Prostate gland (tissue), 2 donors: ENCODE data around the gene CMSS1. TPM values are rescaled to one million over a fixed set of nuclear protein-coding genes. Genes with fewer than 3 reads are reported as not detected.

ENCODE experiments used
- DNase-seq: peaks from one replicate; pipeline ENCODE4 v3.0.0-alpha.2; 2019; ENCODE audit warnings: low spot score
- H3K27ac ChIP-seq, 2 donors: fragments of 200-600 bp; sonication (generic); 2 replicates each; pipeline ENCODE4 v1.5.1; 2017 to 2019
- H3K27me3 ChIP-seq: fragments of 200-600 bp; sonication (generic); replicated peaks from 2 replicates; pipeline ENCODE4 v1.5.1; 2019; ENCODE audit not compliant: insufficient read depth
- H3K36me3 ChIP-seq, 2 donors: fragments of 200-600 bp; sonication (generic); 1 replicate in 1 of 2; 2 replicates in 1 of 2; pipeline versions ENCODE4 v1.5.1 to v1.8.1; 2017 to 2019
- H3K4me1 ChIP-seq: fragments of 200-600 bp; sonication (generic); replicated peaks from 2 replicates; pipeline ENCODE4 v1.5.1; 2019
- H3K4me3 ChIP-seq, 2 donors: fragments of 200-600 bp; sonication (generic); 2 replicates each; pipeline ENCODE4 v1.5.1; 2017 to 2019
- H3K9me3 ChIP-seq: fragments of 200-600 bp; sonication (generic); 2 replicates; pipeline ENCODE4 v1.5.1; 2017
- POLR2A ChIP-seq: fragments of 450-650 bp; IDR thresholded peaks from one replicate; pipeline ENCODE4 v1.6.1; 2016; ENCODE audit warnings: antibody characterized with exemption, mild to moderate bottlenecking
- POLR2AphosphoS5 ChIP-seq: sonication (generic); formaldehyde crosslinking; IDR thresholded peaks from one replicate; pipeline ENCODE4 v1.6.1; 2017; ENCODE audit warnings: antibody characterized with exemption
- WGBS: methylation state at CpG from one replicate; pipeline ENCODE4 v1.1.5; 2018; 5-methylcytosine and 5-hydroxymethylcytosine counted together
- intact Hi-C: fragments of 100-400 bp; cut with DNase I; formaldehyde crosslinking; loops from one replicate; pipeline ENCODE4 v1.14.2; 2022
- total RNA-seq, 2 donors: library from RNA; depleted of rRNA; stranded (reverse); fragments of >200 nt; gene quantifications; one replicate each; pipeline ENCODE4 v1.1.0, GENCODE V29; 2016
- TF ChIP-seq, protein P1 (sequence below), 4 experiments: fragments of 200-600 bp in 2 of 4; fragments of 450-650 bp in 2 of 4; sonication (generic) in 2 of 4; IDR thresholded peaks; 1 replicate in 3 of 4; 2 replicates in 1 of 4; pipeline ENCODE4 v1.5.1; 2016 to 2019; ENCODE audit warnings: antibody characterized with exemption in 4 of 4, mild to moderate bottlenecking in 2 of 4, moderate library complexity in 2 of 4

Gene CMSS1
- total RNA-seq, 2 donors from 2014 or later = 10.2 to 13.6 TPM

GRCh38 chr3:100086401-100086800 lies 268.7 kb downstream of the CMSS1 start:
- intact Hi-C loops = no loop called here
- DNase-seq = no peak
- Histone ChIP-seq H3K27me3 (no peaks in the 10 kb centered on the region), H3K27ac (no peak overlapping the region), H3K4me3 (no peak overlapping the region), H3K4me1 (no peaks in the 10 kb centered on the region), H3K9me3 (no peaks in the 10 kb centered on the region), H3K36me3 (no peaks in the 10 kb centered on the region)
- TF ChIP-seq POLR2A (no peak), POLR2AphosphoS5 (no peak)
- TF ChIP-seq, protein P1, sequence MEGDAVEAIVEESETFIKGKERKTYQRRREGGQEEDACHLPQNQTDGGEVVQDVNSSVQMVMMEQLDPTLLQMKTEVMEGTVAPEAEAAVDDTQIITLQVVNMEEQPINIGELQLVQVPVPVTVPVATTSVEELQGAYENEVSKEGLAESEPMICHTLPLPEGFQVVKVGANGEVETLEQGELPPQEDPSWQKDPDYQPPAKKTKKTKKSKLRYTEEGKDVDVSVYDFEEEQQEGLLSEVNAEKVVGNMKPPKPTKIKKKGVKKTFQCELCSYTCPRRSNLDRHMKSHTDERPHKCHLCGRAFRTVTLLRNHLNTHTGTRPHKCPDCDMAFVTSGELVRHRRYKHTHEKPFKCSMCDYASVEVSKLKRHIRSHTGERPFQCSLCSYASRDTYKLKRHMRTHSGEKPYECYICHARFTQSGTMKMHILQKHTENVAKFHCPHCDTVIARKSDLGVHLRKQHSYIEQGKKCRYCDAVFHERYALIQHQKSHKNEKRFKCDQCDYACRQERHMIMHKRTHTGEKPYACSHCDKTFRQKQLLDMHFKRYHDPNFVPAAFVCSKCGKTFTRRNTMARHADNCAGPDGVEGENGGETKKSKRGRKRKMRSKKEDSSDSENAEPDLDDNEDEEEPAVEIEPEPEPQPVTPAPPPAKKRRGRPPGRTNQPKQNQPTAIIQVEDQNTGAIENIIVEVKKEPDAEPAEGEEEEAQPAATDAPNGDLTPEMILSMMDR (IDR thresholded peaks at IDR 0.05) = no peak
- WGBS = 38% methylated on average over 1 of the region's 1 CpG

GRCh38 chr3:100087198-100087597 lies 269.5 kb downstream of the CMSS1 start:
- Histone ChIP-seq H3K36me3 (no peaks in the 10 kb centered on the region), H3K4me1 (no peaks in the 10 kb centered on the region), H3K4me3 (no peak overlapping the region), H3K27ac (no peak overlapping the region), H3K27me3 (no peaks in the 10 kb centered on the region), H3K9me3 (no peaks in the 10 kb centered on the region)
- intact Hi-C loops = no loop called here
- no peak for DNase-seq
- TF ChIP-seq POLR2A (no peak), POLR2AphosphoS5 (no peak)
- TF ChIP-seq, protein P1 (IDR thresholded peaks at IDR 0.05) = no peak

DNA sequence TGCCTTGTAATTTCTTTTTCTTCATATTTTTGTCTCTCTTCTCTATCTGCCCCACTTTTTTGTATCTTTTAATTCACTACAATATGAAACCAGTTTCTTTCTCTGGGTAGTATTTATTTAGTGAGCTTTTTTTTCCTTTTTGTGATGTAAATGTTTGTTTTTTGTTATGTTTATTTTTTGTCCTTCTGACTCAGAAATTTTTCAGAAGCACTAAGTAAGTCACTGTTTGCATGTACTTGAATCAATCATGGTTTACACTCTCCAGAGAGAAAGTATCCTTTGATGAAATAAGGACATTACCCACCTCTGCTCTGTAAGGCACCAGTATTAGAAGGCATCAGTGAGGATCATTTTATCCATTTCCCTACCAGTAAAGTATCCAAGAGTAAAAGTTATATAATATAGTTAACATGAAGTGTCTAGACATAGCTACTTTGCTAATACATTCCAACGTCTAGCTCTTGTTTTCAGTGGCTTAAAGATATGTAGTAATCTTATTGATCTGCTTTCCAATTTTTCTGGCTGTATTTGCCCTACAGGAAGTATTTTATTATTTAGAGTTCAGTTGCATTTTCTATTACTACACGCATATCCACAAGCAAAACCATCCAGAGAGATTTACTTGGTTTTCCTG lies 271.2 kb downstream of the CMSS1 start:
- 85% methylated on average over 2 of the region's 2 CpGs for WGBS
- H3K4me3 ChIP-seq = no peak overlapping the region
- TF ChIP-seq, protein P1 (IDR thresholded peaks at IDR 0.05) = no peak
- TF ChIP-seq POLR2AphosphoS5 (no peak), POLR2A (no peak)

GRCh38 chr3:100089812-100090668 lies 272.4 kb downstream of the CMSS1 start:
- intact Hi-C loops = no loop called here
- 85% methylated on average over 7 of the region's 7 CpGs for WGBS
- no peak for DNase-seq

More for the DNA sequence above, 271.2 kb downstream of the CMSS1 start:
- intact Hi-C loops = no loop called here
- Histone ChIP-seq H3K27me3 (no peaks in the 10 kb centered on the region), H3K9me3 (no peaks in the 10 kb centered on the region), H3K4me1 (no peaks in the 10 kb centered on the region), H3K36me3 (no peaks in the 10 kb centered on the region), H3K27ac (no peak overlapping the region)
- no peak for DNase-seq

More at GRCh38 chr3:100089812-100090668, 272.4 kb downstream of the CMSS1 start:
- no peak for TF ChIP-seq POLR2AphosphoS5
- TF ChIP-seq, protein P1 (IDR thresholded peaks at IDR 0.05) = no peak
- no peak for TF ChIP-seq POLR2A
- Histone ChIP-seq H3K9me3 (no peaks in the 10 kb centered on the region), H3K4me1 (no peaks in the 10 kb centered on the region), H3K36me3 (no peaks in the 10 kb centered on the region), H3K27ac (no peak overlapping the region), H3K27me3 (no peaks in the 10 kb centered on the region), H3K4me3 (no peak overlapping the region)
